ENCODE results near the gene TRIM71. TPM values are rescaled to one million over a fixed set of nuclear protein-coding genes. Genes with fewer than 3 reads are reported as not detected.

Gene TRIM71
- total and polyA plus RNA-seq, 2 experiments from 2014 or later: under 0.01 to 0.03 TPM

- Histone ChIP-seq H3F3A (ENCODE audit: insufficient read depth) (no peaks in the 10 kb centered on the region), H3K36me3 (ENCODE audit: low read depth) (no peaks in the 10 kb centered on the region), H2AFZ (no peak overlapping the region), H3K9me2 (ENCODE audit: insufficient read depth) (no peaks in the 10 kb centered on the region), H3K27ac (no peak overlapping the region), H4K20me1 (ENCODE audit: insufficient read depth) (no peaks in the 10 kb centered on the region), H3K4me1 (ENCODE audit: insufficient read depth) (no peaks in the 10 kb centered on the region), H3K9me3 (ENCODE audit: low read depth) (no peaks in the 10 kb centered on the region), H3K4me2 (ENCODE audit: unreplicated experiment) (no peak overlapping the region), H3K27me3 (replicated peaks; ENCODE audit: insufficient read depth) (peaks cover 8% of the 10 kb centered on the region), H3K79me2 (ENCODE audit: insufficient read depth) (no peaks in the 10 kb centered on the region), H3K4me3 (no peak overlapping the region), H3K9ac (no peak overlapping the region)
- no peak for TF ChIP-seq EZH2phosphoT487 (IDR thresholded peaks at IDR 0.05; ENCODE audit: insufficient read depth, low read depth)
- TF ChIP-seq EZH2 (IDR thresholded peaks at IDR 0.05; ENCODE audit: insufficient read depth, poor library complexity, severe bottlenecking): no peak
- DNase-seq: no peak
- 88 to 96% methylated on average over 4 of the region's 4 CpGs for WGBS, 2 experiments (ENCODE audit: low coverage in 1 of 2, low lambda C conversion rate in 2 of 2, missing lambda C conversion rate in 2 of 2)
- in situ Hi-C loops (cut with MboI): no loop called here
These were observed 41.9 kb downstream of the TRIM71 start for GRCh38 chr3:32859604-32860237.

GRCh38 chr3:32860499-32860898 is 42.7 kb downstream of the TRIM71 start:
- H3K27me3 ChIP-seq (replicated peaks; ENCODE audit: insufficient read depth): peaks cover 8% of the 10 kb centered on the region
- no peak overlapping the region for H2AFZ ChIP-seq
- in situ Hi-C loops (cut with MboI): no loop called here
- no peaks in the 10 kb centered on the region for H3K36me3 ChIP-seq (ENCODE audit: low read depth)
- WGBS, 2 experiments (ENCODE audit: low coverage in 1 of 2, low lambda C conversion rate in 2 of 2, missing lambda C conversion rate in 2 of 2): 57 to 66% methylated on average over 4 of the region's 4 CpGs
- 0 out of 2 replicates have a peak, but pooled peaks cover 6% of the 10 kb centered on the region for H3K4me1 ChIP-seq (ENCODE audit: insufficient read depth)
- H3K9ac ChIP-seq: no peak overlapping the region
- no peak overlapping the region for H3K27ac ChIP-seq
- H3K4me2 ChIP-seq (ENCODE audit: unreplicated experiment): no peak overlapping the region
- no peak for DNase-seq
- no peaks in the 10 kb centered on the region for H3K79me2 ChIP-seq (ENCODE audit: insufficient read depth)
- no peaks in the 10 kb centered on the region for H3F3A ChIP-seq (ENCODE audit: insufficient read depth)
- no peak for TF ChIP-seq EZH2 (IDR thresholded peaks at IDR 0.05; ENCODE audit: insufficient read depth, poor library complexity, severe bottlenecking)
- TF ChIP-seq EZH2phosphoT487 (IDR thresholded peaks at IDR 0.05; ENCODE audit: insufficient read depth, low read depth): no peak
- no peaks in the 10 kb centered on the region for H3K9me2 ChIP-seq (ENCODE audit: insufficient read depth)
- H3K4me3 ChIP-seq: no peak overlapping the region
- no peaks in the 10 kb centered on the region for H3K9me3 ChIP-seq (ENCODE audit: low read depth)
- no peaks in the 10 kb centered on the region for H4K20me1 ChIP-seq (ENCODE audit: insufficient read depth)

- H3K9me2 ChIP-seq (ENCODE audit: insufficient read depth): no peaks in the 10 kb centered on the region
- in situ Hi-C loops (cut with MboI): no loop called here
- H3K36me3 ChIP-seq (ENCODE audit: low read depth): no peaks in the 10 kb centered on the region
- H3K4me3 ChIP-seq: no peak overlapping the region
- H4K20me1 ChIP-seq (ENCODE audit: insufficient read depth): no peaks in the 10 kb centered on the region
- no peak overlapping the region for H3K4me2 ChIP-seq (ENCODE audit: unreplicated experiment)
- DNase-seq: no peak
- no peaks in the 10 kb centered on the region for H3K79me2 ChIP-seq (ENCODE audit: insufficient read depth)
- no peaks in the 10 kb centered on the region for H3K9me3 ChIP-seq (ENCODE audit: low read depth)
- H3K27me3 ChIP-seq (replicated peaks; ENCODE audit: insufficient read depth): peaks cover 8% of the 10 kb centered on the region
- no peak overlapping the region for H2AFZ ChIP-seq
- H3K9ac ChIP-seq: no peak overlapping the region
- H3K27ac ChIP-seq: no peak overlapping the region
- peaks cover 11% of the 10 kb centered on the region; the same call in 1 of the 2 replicates for H3K4me1 ChIP-seq (ENCODE audit: insufficient read depth)
- H3F3A ChIP-seq (ENCODE audit: insufficient read depth): no peaks in the 10 kb centered on the region
- WGBS, 2 experiments (ENCODE audit: low coverage in 1 of 2, low lambda C conversion rate in 2 of 2, missing lambda C conversion rate in 2 of 2): 28 to 43% methylated on average over 5 of the region's 5 CpGs
- TF ChIP-seq EZH2phosphoT487 (IDR thresholded peaks at IDR 0.05; ENCODE audit: insufficient read depth, low read depth): no peak
- no peak for TF ChIP-seq EZH2 (IDR thresholded peaks at IDR 0.05; ENCODE audit: insufficient read depth, poor library complexity, severe bottlenecking)
These were observed 43.9 kb downstream of the TRIM71 start for GRCh38 chr3:32861681-32862080.

- DNase-seq: no peak
- Histone ChIP-seq H3K9me2 (ENCODE audit: insufficient read depth) (no peaks in the 10 kb centered on the region), H3K9me3 (ENCODE audit: low read depth) (no peaks in the 10 kb centered on the region), H3K4me1 (ENCODE audit: insufficient read depth) (peaks cover 11% of the 10 kb centered on the region; the same call in 1 of the 2 replicates), H3K9ac (no peak overlapping the region), H2AFZ (no peak overlapping the region), H3K36me3 (ENCODE audit: low read depth) (no peaks in the 10 kb centered on the region), H3K4me2 (ENCODE audit: unreplicated experiment) (no peak overlapping the region), H3K27me3 (replicated peaks; ENCODE audit: insufficient read depth) (peaks cover 8% of the 10 kb centered on the region), H3F3A (ENCODE audit: insufficient read depth) (no peaks in the 10 kb centered on the region), H3K79me2 (ENCODE audit: insufficient read depth) (no peaks in the 10 kb centered on the region), H4K20me1 (ENCODE audit: insufficient read depth) (no peaks in the 10 kb centered on the region), H3K27ac (no peak overlapping the region), H3K4me3 (no peak overlapping the region)
- in situ Hi-C loops (cut with MboI): no loop called here
- no peak for TF ChIP-seq EZH2 (IDR thresholded peaks at IDR 0.05; ENCODE audit: insufficient read depth, poor library complexity, severe bottlenecking)
- TF ChIP-seq EZH2phosphoT487 (IDR thresholded peaks at IDR 0.05; ENCODE audit: insufficient read depth, low read depth): no peak
- 44 to 45% methylated on average over 11 of the region's 11 CpGs for WGBS, 2 experiments (ENCODE audit: low coverage in 1 of 2, low lambda C conversion rate in 2 of 2, missing lambda C conversion rate in 2 of 2)
These were observed 44.6 kb downstream of the TRIM71 start for GRCh38 chr3:32862247-32862935.

All from GM23248 (cell line).